ENCODE data around the gene HMGB4.

HMGB4 gene

DNA sequence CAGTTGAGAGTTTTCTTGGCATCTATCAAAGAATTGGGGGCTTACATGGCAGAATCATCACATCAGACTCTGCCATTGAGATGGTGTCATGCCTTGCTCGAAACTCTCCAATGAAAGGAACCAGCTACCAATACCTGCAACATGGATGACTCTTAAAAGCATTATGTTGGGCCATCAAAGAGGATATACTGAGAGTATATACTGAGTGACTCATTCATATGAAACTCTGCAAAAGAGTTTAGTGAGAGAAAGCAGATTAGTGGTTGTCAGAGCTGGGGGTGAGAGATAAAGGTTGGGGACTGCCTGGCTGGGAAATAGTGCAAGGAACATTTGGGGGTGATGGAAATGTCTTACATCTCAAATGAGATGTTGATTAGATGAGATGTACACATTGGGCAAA, 14.7 kb upstream of the HMGB4 start:
- no peak for DNase-seq

GRCh38 chr1:33850481-33850880, 13.4 kb upstream of the HMGB4 start:
- no peak for DNase-seq

DNA sequence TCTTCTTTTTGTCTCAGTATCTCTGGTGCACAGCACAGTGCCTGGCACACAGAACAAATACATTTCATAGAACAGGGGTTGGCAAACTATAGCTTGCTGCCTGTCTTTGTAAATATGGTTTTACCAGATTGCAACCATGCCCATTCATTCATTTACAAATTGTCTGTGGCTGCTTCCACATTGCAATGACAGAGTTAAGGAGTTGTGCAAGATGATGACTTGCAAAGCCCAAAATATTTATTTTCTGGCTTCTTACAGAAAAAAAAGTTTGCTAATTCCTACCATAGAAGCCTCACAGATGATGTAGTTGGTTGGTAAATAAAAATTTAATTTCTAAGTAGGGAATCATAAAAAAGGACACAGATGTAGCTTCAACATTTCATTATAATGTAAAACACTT, 11.2 kb upstream of the HMGB4 start:
- no peak for DNase-seq

GRCh38 chr1:33853431-33853830, 10.4 kb upstream of the HMGB4 start:
- DNase-seq, result no peak

DNA sequence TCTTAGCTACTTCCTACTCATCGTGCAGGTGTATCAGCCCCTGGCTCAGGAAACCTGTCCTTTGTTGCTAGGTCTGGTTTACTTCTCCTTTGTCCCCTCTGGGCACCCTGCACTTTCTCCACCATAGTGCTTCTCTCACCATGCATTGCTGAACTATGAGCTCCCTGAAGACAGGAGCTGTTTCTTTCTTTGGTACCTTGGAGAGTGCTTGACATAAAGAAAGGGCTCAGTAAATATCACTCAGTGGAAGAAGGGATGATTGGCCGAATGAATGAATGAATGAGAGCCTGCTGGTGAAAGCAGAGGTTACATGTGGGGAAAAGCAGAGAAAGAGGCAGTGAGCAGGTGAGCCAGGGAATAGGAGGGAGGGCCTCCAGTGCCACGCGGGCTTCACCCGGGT, 9.8 kb upstream of the HMGB4 start:
- DNase-seq, result no peak

GRCh38 chr1:33860671-33861070, 3.2 kb upstream of the HMGB4 start:
- no peak for DNase-seq

- no peak for DNase-seq
Measured at GRCh38 chr1:33864460-33865389, 846 bp downstream of the HMGB4 start.

DNA sequence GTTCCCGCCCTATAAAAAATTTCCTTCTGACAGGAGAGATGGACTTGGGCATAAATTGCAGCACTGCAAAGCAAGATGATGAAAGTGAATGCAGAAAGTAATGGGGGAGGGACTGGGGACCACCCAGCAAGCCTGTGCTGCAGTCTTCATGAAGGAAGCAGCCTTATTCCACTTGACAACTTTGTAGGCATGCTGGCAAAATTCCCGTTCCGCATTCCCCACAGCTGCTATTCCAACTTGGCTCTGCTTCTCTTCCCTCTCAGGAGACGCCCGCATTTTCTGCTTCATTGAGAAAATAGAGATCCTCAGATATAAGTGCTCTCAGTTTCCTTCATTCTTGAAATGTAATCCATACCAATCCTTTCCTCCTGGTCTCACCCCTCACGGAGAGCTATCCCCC, 2.4 kb downstream of the HMGB4 start:
- no peak for DNase-seq

DNA sequence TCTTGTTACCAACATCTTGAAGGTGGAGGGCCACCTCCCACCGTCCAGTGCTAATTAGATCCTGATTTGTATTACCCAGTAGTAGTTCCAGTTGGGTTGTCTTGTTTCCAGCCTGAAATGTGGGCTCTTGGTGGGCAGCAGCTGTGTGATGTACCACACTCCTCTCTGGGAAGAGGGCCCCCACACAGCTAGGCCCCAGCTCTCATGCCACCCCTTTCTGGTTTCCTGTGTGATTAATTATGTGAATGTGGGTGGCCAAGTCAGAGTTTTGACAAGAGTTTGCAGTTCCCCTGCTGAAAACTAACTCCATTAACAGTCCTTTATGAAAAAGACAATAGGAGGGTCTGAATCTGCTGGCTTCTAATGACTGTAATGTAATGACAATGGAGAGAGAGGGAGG, 3.8 kb downstream of the HMGB4 start:
- no peak for DNase-seq

DNA sequence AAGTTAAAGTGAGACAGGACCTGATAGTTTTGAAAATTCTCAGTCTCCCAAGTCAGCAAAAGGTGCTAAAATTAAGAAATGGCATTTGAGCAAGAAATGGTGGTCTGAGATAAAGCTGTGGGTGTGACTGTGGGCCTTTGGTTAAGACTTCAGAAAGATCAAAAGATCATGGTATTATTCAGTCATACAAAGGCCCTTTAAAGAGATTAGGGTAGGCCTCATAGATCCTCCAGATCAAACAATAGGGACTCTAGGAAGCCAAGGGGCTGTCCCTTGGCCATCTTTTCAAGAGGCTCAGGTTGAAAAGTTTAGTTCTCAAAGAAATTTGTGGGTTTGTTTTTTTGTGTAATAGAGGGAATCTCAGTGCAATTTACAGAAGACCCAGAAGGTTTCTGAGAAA, 8.4 kb downstream of the HMGB4 start:
- DNase-seq, result no peak

GRCh38 chr1:33872683-33873082, 8.8 kb downstream of the HMGB4 start:
- DNase-seq, result no peak

DNA sequence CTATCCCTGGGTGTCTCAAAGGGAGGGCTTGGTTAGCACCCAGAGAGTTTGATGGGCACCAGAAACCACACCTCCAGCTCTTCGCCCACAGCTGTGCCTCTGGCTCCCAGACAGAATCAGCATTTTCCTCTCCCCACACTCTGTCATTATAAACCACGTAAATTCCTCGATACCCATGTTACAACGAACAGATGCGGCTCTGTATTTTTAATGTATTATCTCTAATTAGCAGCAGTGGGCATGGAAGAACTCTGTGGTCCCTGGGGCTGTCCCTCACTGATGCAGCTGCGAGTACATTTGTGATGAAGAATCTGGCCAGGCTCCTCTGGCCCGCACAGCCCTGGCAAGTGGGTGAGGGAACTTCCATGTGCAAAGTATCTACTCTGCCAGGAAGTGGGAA, 10.8 kb downstream of the HMGB4 start:
- no peak for DNase-seq

GRCh38 chr1:33875862-33876261, 12.0 kb downstream of the HMGB4 start:
- DNase-seq, result no peak

DNA sequence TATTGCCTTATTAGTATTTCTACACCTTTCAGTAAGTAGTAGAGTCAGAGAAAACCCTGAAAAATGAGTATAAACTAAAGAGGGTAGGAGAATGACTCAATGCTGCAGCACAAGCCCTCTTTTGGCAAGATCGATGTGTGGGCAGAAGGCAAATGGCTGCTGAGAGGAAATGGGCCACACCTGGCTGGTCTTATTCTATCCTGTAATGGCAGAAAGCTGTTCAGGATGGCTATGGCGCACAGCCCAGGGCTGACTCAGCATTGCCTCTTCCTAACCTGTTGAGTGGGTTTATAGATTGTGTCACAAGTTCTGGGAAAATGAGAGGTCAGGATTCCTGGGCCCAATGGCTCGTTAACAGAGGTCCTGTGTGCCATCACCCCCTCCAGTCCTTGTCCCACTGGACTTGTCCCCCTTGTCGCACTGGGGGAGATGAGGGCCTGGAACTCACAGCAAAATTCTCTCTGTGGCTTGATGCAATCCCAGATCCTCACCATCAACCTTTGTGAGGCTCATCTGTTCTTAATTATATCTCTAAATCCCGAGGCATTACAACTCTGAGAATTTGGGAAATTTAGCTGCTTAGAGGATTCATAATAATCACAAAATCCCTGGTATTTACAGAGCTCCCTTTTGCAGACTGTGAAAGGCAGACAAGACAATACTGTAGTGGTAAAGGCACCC, 13.2 kb downstream of the HMGB4 start:
- DNase-seq, result no peak

DNA sequence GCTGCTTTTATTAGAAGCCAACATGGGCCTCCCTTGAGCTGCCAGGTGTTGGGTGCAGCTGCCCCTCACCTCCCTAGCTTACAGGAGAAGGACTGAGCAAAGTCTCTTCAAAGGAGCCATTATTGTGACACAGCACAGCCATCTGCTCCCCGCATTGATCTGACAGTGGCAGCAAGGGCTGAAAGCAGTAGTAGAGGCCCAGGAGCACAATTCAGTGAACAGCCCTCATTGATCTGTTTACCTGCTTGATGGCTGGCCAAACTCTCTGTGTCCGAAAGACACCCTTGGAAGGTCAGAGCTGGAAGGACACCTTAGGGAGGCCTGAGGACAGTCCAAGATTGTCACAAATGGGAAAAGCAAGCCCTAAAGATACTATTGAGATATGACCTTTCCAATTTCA, 14.5 kb downstream of the HMGB4 start:
- no peak for DNase-seq

GRCh38 chr1:33880305-33880704, 16.4 kb downstream of the HMGB4 start:
- DNase-seq, result no peak

GRCh38 chr1:33886496-33886895, 22.6 kb downstream of the HMGB4 start:
- no peak for DNase-seq

GRCh38 chr1:33893147-33893830, 29.4 kb downstream of the HMGB4 start:
- DNase-seq, result no peak

GRCh38 chr1:33895396-33895795, 31.5 kb downstream of the HMGB4 start:
- DNase-seq, result no peak

DNA sequence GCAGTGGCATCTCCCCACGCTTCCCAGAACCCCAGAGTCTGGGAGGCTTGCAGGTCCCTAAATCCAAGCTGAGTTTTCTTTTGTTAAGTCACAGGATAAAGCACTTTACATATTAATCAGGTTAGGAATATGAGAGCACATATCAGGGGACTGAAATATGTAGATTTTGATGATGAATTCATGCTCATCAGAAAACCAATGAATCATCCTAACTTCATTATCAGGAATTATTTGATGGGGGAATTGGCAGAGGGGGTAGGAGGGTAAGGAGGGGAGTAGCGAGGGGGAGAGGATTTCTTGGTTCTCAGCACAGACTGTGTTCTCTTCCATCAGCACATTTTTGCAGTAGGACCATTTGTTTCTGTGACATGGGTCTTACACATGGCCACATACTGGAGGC, 32.1 kb downstream of the HMGB4 start:
- no peak for DNase-seq

DNA sequence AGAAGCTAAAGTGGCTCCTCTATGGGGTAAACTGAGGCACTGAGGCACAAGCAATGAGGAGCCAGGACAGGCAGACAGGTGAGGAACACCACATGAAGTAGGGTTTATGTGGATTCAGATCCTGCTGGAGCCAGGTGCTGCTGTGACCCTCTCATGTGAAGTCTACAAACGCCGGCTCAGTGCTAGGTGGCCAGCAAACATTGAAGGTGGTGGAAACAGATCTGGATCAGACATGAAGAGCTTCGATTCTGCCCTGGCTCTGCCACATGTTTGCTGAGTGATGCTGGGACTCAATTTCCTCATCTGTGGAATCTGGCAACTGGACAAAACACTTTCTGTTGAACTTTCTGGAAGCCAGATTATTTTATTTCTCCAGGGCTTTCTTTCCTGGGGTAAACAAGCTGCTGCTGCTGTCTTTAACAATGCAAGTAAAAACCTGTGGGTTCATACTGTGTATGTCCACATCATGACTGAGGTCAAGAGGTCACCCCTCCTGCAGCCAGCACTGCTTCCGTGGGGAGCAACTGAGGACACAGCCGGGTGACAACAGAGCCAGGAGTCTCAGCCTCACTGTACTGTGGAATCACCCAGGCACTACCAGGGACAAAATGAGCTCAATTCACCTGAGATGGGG, 33.3 kb downstream of the HMGB4 start:
- no peak for DNase-seq

DNA sequence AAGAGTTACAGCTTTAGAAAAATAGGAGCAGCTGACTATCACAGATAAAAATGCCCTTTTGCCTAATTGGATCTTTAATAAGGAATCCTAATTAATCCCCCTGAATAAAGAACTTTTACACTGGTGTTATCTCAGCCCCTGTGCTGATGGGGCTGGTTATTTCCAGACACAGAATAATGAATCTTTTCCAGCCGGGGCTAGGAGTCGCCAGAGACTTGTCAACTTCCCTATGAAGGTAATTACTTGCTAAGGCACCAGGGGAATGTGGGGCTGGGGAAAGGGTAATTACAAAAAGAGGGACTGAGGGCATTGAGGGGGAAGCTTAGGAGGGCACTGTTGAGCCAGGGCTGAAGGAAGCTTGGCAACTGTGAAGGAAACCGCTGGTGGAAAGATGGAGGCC, 34.5 kb downstream of the HMGB4 start:
- no peak for DNase-seq

DNA sequence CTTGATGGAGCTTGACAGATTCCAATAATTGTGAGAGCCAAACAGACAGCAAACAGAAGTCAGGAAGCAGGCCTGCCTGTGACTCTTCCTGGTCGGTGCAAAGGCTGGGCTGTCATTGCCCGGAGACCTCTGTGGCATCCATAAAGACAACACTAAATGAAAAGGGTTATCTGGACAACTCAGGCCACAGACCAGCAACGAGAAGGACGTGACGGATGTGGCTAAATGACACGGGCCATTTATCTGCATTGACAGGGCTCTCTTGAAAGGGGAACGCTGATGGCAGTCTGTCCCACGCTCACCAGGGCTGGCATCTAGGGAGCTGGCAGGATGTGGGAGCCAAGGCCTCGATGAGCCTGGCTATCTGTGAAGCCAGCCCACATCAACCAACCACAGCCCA, 35.0 kb downstream of the HMGB4 start:
- no peak for DNase-seq
